Tibial artery (tissue), 4 donors: ENCODE data around the gene KCNMB3.

Source experiments
- DNase-seq, 2 donors: peaks; one replicate each; pipeline ENCODE4 v3.0.0-alpha.2; 2019
- H3K27ac ChIP-seq, 2 donors: fragments of 200-600 bp; sonication (generic) in 1 of 2; 1 replicate in 1 of 2; 2 replicates in 1 of 2; pipeline ENCODE4 v1.5.1; 2018 to 2019; ENCODE audit warnings: mild to moderate bottlenecking in 1 of 2
- H3K27me3 ChIP-seq, 2 donors: fragments of 200-600 bp; sonication (generic) in 1 of 2; one replicate each; pipeline versions ENCODE4 v1.5.1 to v1.6.0; 2016 to 2019
- H3K36me3 ChIP-seq, 3 donors: fragments of 200-600 bp; sonication (generic) in 2 of 3; one replicate each; pipeline ENCODE4 v1.5.1; 2016 to 2019; ENCODE audit warnings: mild to moderate bottlenecking in 2 of 3
- H3K4me1 ChIP-seq, 4 donors: fragments of 200-600 bp; sonication (generic) in 2 of 4; 1 replicate in 3 of 4; 2 replicates in 1 of 4; pipeline ENCODE4 v1.5.1; 2016 to 2019
- H3K4me3 ChIP-seq, 2 donors: fragments of 200-600 bp; sonication (generic) in 1 of 2; 1 replicate in 1 of 2; 2 replicates in 1 of 2; pipeline ENCODE4 v1.5.1; 2018 to 2019; ENCODE audit warnings: mild to moderate bottlenecking in 2 of 2
- H3K9me3 ChIP-seq, 3 donors: fragments of 200-600 bp; sonication (generic) in 1 of 3; one replicate each; pipeline ENCODE4 v1.5.1; 2016 to 2019
- intact Hi-C: fragments of 100-400 bp; cut with DNase I; formaldehyde crosslinking; loops from one replicate; pipeline ENCODE4 v1.15.0; 2023; ENCODE audit warnings: low total_unique reads
- TF ChIP-seq, protein P1 (sequence below), 2 experiments: fragments of 200-600 bp in 1 of 2; fragments of 450-650 bp in 1 of 2; IDR thresholded peaks; one replicate each; pipeline ENCODE4 v1.5.1; 2017 to 2019; ENCODE audit warnings: antibody characterized with exemption in 2 of 2, mild to moderate bottlenecking in 1 of 2, moderate library complexity in 1 of 2

The KCNMB3 gene, protein sequence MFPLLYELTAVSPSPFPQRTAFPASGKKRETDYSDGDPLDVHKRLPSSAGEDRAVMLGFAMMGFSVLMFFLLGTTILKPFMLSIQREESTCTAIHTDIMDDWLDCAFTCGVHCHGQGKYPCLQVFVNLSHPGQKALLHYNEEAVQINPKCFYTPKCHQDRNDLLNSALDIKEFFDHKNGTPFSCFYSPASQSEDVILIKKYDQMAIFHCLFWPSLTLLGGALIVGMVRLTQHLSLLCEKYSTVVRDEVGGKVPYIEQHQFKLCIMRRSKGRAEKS

DNA sequence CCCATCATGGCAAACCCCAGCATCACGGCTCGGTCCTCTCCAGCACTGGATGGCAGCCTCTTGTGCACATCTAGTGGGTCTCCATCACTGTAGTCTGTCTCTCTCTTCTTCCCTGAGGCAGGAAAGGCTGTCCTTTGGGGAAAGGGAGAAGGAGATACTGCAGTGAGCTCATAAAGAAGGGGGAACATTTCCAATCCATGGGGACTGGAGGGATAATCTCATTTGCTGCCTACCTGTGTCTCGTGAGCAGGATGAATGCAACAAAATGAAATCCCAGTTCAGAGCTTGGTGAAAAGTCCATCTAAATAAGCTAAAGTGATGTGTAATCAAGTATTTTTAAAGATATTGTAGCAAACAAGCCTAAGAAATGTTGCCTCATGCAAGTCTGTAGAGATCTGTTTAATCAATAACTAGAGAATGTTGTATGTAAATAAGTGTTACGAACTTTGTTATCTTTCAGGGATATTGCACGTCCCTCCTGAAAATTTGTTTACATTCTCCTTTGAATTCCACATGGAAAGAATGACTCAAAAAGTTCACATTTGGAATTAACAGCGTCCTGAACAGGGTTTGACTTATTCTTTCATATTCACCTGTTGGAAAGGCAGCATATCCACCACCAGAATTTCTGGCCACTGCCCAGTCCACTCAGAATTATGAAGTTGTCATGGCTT, at the start of gene KCNMB3:
TSS of gene KCNMB3 (minus strand) at position 312 of the 674 bp plus-strand sequence. CDS start at position 188, 124 bp downstream.
- Histone ChIP-seq H3K4me1 (no peaks in the 10 kb centered on the region), H3K4me3 (no peak within 1 kb of the TSS), H3K27ac (no peak within 1 kb of the TSS), H3K27me3 (no peaks in the 10 kb centered on the region), H3K36me3 (peaks cover 0 to 9% (median 4%) of the 10 kb centered on the region in 3 donors), H3K9me3 (no peaks in the 10 kb centered on the region)
- TF ChIP-seq, protein P1, sequence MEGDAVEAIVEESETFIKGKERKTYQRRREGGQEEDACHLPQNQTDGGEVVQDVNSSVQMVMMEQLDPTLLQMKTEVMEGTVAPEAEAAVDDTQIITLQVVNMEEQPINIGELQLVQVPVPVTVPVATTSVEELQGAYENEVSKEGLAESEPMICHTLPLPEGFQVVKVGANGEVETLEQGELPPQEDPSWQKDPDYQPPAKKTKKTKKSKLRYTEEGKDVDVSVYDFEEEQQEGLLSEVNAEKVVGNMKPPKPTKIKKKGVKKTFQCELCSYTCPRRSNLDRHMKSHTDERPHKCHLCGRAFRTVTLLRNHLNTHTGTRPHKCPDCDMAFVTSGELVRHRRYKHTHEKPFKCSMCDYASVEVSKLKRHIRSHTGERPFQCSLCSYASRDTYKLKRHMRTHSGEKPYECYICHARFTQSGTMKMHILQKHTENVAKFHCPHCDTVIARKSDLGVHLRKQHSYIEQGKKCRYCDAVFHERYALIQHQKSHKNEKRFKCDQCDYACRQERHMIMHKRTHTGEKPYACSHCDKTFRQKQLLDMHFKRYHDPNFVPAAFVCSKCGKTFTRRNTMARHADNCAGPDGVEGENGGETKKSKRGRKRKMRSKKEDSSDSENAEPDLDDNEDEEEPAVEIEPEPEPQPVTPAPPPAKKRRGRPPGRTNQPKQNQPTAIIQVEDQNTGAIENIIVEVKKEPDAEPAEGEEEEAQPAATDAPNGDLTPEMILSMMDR (IDR thresholded peaks at IDR 0.05), result no peak
- DNase-seq, result no peak
- intact Hi-C loops, result no loop called here

DNA sequence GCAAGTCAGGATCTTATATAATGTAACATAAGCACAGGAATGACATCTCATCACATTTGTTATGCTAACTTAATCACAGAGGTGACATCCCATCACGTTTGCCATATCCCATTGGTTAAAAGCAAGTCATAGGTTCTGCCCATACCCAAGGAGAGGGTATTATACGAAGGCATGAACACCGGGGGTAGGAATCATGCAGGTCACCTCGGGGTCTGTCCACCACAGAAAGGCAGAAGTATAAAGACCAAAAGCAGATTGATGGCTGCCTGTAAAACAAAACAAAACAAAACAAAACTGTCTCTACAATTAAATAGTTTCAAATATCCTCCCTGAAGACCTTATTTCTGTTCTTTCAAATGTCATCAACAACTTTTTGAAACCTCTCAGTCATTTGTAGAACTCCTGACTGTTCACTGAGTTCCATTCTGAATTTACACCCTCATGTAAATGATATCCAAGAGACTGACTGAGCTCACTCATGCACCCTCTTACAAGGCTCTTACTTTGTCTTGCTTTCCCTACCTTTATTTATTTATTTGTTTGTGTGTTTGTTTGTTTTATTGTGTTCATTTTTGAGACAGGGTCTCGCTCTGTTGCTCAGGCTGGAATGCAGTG, 49.2 kb upstream of the KCNMB3 start:
- no peaks in the 10 kb centered on the region for H3K9me3 ChIP-seq
- H3K27ac ChIP-seq, result no peak overlapping the region
- intact Hi-C loops, result loop anchor here (10.0 kb wide), 1 partner anchor 75 kb away; no protein-coding TSS in a partner anchor
- no peaks in the 10 kb centered on the region for H3K27me3 ChIP-seq
- no peak for DNase-seq
- H3K4me1 ChIP-seq, result no peaks in the 10 kb centered on the region
- TF ChIP-seq, protein P1 (IDR thresholded peaks at IDR 0.05), result no peak
- no peak overlapping the region for H3K4me3 ChIP-seq
- no peaks in the 10 kb centered on the region for H3K36me3 ChIP-seq

DNA sequence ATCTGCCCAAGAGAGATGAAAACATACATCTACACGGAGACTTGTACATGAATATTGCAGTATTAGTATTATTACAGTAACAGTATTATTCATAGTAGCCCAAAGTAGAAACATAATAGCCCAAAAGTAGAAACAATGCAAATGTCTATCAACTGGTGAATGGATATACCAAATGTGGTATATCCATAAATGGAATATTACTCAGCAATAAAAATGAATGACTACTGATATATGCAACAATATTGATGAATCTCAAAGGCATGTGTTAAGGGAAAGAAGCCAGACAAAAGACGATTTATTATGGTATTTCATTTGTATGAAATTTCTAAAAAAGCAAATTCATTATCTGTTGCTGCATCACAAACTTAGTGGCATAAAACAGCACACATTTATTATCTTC, 48.4 kb upstream of the KCNMB3 start:
- Histone ChIP-seq H3K27ac (no peak overlapping the region), H3K4me1 (no peaks in the 10 kb centered on the region), H3K36me3 (no peaks in the 10 kb centered on the region), H3K9me3 (no peaks in the 10 kb centered on the region), H3K27me3 (no peaks in the 10 kb centered on the region), H3K4me3 (no peak overlapping the region)
- TF ChIP-seq, protein P1 (IDR thresholded peaks at IDR 0.05), result no peak
- intact Hi-C loops, result no loop called here
- DNase-seq, result no peak

DNA sequence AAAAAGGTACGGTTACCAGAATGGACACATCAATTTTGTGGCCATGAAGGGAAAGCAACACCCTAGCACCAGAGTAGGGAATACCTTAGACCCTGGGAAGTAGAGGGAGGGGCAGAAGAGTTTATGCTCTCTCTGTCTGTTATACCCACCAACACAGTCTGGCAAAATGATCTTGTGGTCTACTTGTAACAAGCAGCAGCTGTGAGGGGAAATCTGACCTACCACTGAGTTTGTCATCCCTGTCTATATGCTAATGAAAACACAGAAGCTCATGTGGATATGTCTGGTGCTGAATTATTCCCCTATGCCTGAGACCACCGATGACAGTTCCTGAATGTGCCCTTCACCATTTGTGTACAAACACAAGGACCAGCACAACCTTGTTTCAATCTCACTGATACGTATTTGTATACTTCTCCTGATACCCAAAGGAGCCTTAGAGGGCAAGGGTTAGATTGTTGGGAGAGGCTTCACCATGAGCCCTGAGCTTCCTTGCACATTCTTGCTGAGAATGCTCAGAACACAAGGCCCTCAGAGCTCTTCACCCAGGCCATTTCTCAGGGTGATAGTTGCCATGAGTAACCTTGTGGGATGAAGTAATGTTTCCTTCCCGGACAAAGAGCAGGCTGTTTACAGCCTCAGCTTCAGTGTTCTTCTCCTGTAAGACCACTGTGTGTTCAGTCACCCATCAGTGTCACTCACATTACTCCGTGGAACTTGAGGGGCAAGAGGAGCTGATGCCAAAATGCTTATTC, 47.2 kb upstream of the KCNMB3 start:
- Histone ChIP-seq H3K27ac (no peak overlapping the region), H3K27me3 (no peaks in the 10 kb centered on the region), H3K4me3 (no peak overlapping the region), H3K9me3 (no peaks in the 10 kb centered on the region), H3K4me1 (no peaks in the 10 kb centered on the region), H3K36me3 (no peaks in the 10 kb centered on the region)
- intact Hi-C loops, result no loop called here
- no peak for DNase-seq
- TF ChIP-seq, protein P1 (IDR thresholded peaks at IDR 0.05), result no peak

DNA sequence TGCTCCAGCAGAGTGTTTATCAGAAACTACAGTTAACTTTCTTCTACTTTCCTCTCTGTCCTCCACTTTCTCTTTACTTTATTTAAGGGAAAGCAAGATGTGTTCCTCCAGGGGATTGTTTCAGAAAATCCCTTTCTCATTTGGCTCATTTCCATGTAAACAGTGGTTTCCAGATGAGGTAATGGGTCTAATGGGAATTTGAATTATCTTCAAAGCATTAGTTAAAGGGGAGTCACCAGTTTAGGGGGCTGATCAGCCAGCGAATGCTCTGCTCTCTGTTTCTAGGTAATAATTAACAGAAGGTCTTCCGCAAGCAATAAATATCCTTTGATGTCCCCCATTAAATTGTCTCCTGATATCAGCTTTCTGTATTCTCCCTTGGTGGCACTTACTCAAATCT, 41.5 kb upstream of the KCNMB3 start:
- H3K27me3 ChIP-seq, result no peaks in the 10 kb centered on the region
- H3K9me3 ChIP-seq, result no peaks in the 10 kb centered on the region
- intact Hi-C loops, result no loop called here
- H3K4me1 ChIP-seq, result no peaks in the 10 kb centered on the region
- H3K4me3 ChIP-seq, result no peak overlapping the region
- no peak for DNase-seq
- no peak overlapping the region for H3K27ac ChIP-seq
- TF ChIP-seq, protein P1 (IDR thresholded peaks at IDR 0.05), result no peak
- H3K36me3 ChIP-seq, result no peaks in the 10 kb centered on the region
